IMR-90 (cell line): ENCODE results near the gene KRT7. TPM values are rescaled to one million over a fixed set of nuclear protein-coding genes. Genes with fewer than 3 reads are reported as not detected.
A peak's percentile ranks its signal among the peaks of the same experiment; 100 is the strongest.

Experiments used
- ATAC-seq: fragments of 200-7000 bp; cut with Tn5 transposase; 2 replicates; pipeline ENCODE4 v1.9.1; 2020; ENCODE audit warnings: low read depth, mild to moderate bottlenecking, moderate library complexity
- BruUV-seq: library from RNA; stranded (reverse); fragments of 400-500 nt; replicated peaks from 2 replicates; lab custom pipeline; 2021; lab: Mats Ljungman, UMichigan
- CTCF ChIA-PET: fragments of 300-600 bp; formaldehyde crosslinking; extraction: SDS; loops from one replicate; lab custom pipeline; 2021; ENCODE audit warnings: antibody characterized with exemption; lab: Yijun Ruan, JAX
- POLR2A ChIA-PET: fragments of 300-600 bp; sonication (Branson Sonifier 250); formaldehyde crosslinking; loops from one replicate; lab custom pipeline; 2022; ENCODE audit warnings: antibody characterized with exemption; ENCODE audit not compliant: unreplicated experiment; lab: Charles Lee
- DNase-seq: peaks from one replicate; pipeline ENCODE4 v3.0.0; 2013
- H2AFZ ChIP-seq: replicated peaks from 2 replicates; pipeline ENCODE3; 2013; ENCODE audit warnings: low read length, mild to moderate bottlenecking; ENCODE audit not compliant: poor library complexity
- H2AK5ac ChIP-seq: 2 replicates; pipeline ENCODE4 v1.6.1; 2013; ENCODE audit warnings: low read depth, low read length, inconsistent platforms
- H2AK9ac ChIP-seq: replicated peaks from 2 replicates; pipeline ENCODE3; 2013; ENCODE audit warnings: mild to moderate bottlenecking, low read depth, low read length, moderate library complexity; ENCODE audit not compliant: poor library complexity
- H2BK120ac ChIP-seq: 2 replicates; pipeline ENCODE4 v1.6.1; 2013; ENCODE audit warnings: low read depth, low read length, inconsistent platforms
- H2BK15ac ChIP-seq: 3 replicates; pipeline ENCODE4 v1.6.1; 2013; ENCODE audit warnings: low read depth, low read length, inconsistent platforms
- H2BK20ac ChIP-seq: 2 replicates; pipeline ENCODE4 v1.6.1; 2013; ENCODE audit warnings: low read depth, mild to moderate bottlenecking, inconsistent platforms, low read length, moderate library complexity
- H2BK5ac ChIP-seq: 2 replicates; pipeline ENCODE4 v1.6.1; 2013; ENCODE audit warnings: mild to moderate bottlenecking, low read depth, low read length, inconsistent platforms; ENCODE audit not compliant: poor library complexity, severe bottlenecking
- H3K14ac ChIP-seq: replicated peaks from 2 replicates; pipeline ENCODE4 v1.6.1; 2013; ENCODE audit warnings: low read depth, low read length, inconsistent platforms
- H3K18ac ChIP-seq: 2 replicates; pipeline ENCODE4 v1.6.1; 2013; ENCODE audit warnings: low read depth, low read length, control low read depth
- H3K23ac ChIP-seq: 2 replicates; pipeline ENCODE4 v1.6.1; 2013; ENCODE audit warnings: low read depth, low read length, inconsistent platforms
- H3K27ac ChIP-seq: 2 replicates; pipeline ENCODE4 v1.5.1; 2013; ENCODE audit warnings: mild to moderate bottlenecking, control low read depth, low read length; ENCODE audit not compliant: insufficient read depth
- H3K27me3 ChIP-seq: 2 replicates; pipeline ENCODE4 v1.6.1; 2013; ENCODE audit warnings: low read length; ENCODE audit not compliant: control insufficient read depth, insufficient read depth
- H3K36me3 ChIP-seq: 2 replicates; pipeline ENCODE4 v1.6.1; 2013; ENCODE audit warnings: low read length, mixed read lengths; ENCODE audit not compliant: control insufficient read depth, insufficient read depth
- H3K4ac ChIP-seq: 2 replicates; pipeline ENCODE4 v1.6.1; 2013; ENCODE audit warnings: low read depth, low read length, inconsistent platforms
- H3K4me1 ChIP-seq: 2 replicates; pipeline ENCODE4 v1.6.1; 2013; ENCODE audit warnings: low read length, mixed read lengths; ENCODE audit not compliant: control insufficient read depth, insufficient read depth
- H3K4me2 ChIP-seq: 2 replicates; pipeline ENCODE4 v1.6.1; 2013; ENCODE audit warnings: low read depth, mild to moderate bottlenecking, control low read depth, low read length, moderate library complexity
- H3K4me3 ChIP-seq: 2 replicates; pipeline ENCODE4 v1.5.1; 2013; ENCODE audit warnings: low read depth, mild to moderate bottlenecking, control low read depth, low read length, moderate library complexity; ENCODE audit not compliant: insufficient read depth
- H3K56ac ChIP-seq: 2 replicates; pipeline ENCODE4 v1.6.1; 2013; ENCODE audit warnings: low read length, inconsistent platforms; ENCODE audit not compliant: insufficient read depth; ENCODE audit errors: extremely low read depth
- H3K79me1 ChIP-seq, 2 experiments: 2 replicates each; pipeline ENCODE4 v1.6.1; 2013; ENCODE audit warnings: low read length in 2 of 2, inconsistent platforms in 1 of 2, low read depth in 1 of 2
- H3K9ac ChIP-seq: 2 replicates; pipeline ENCODE4 v1.6.1; 2013; ENCODE audit warnings: low read depth, low read length, control low read depth
- H3K9me1 ChIP-seq: 2 replicates; pipeline ENCODE4 v1.6.1; 2013; ENCODE audit warnings: low read length, inconsistent platforms; ENCODE audit not compliant: insufficient read depth
- H3K9me3 ChIP-seq: 2 replicates; pipeline ENCODE4 v1.6.1; 2013; ENCODE audit warnings: low read length; ENCODE audit not compliant: control insufficient read depth, insufficient read depth
- H4K20me1 ChIP-seq: 2 replicates; pipeline ENCODE4 v1.6.1; 2013; ENCODE audit warnings: low read length, inconsistent platforms; ENCODE audit not compliant: insufficient read depth
- H4K5ac ChIP-seq: 2 replicates; pipeline ENCODE4 v1.6.1; 2013; ENCODE audit warnings: mild to moderate bottlenecking, low read depth, low read length, control low read depth
- H4K8ac ChIP-seq, 2 experiments: 2 replicates each; pipeline ENCODE4 v1.6.1; 2013; ENCODE audit warnings: low read depth in 2 of 2, low read length in 2 of 2, control low read depth in 1 of 2, inconsistent platforms in 1 of 2
- H4K91ac ChIP-seq: 2 replicates; pipeline ENCODE4 v1.6.1; 2013; ENCODE audit warnings: low read depth, low read length, inconsistent platforms; ENCODE audit not compliant: insufficient read depth
- FOS ChIP-seq: fragments of 150-350 bp; IDR thresholded peaks from 2 replicates; pipeline ENCODE4 v1.6.1; 2016; ENCODE audit warnings: low read depth, low read length
- WGBS, 2 experiments: methylation state at CpG; one replicate each; pipeline versions ENCODE4 v1.1.5 to v1.1.7; 2013; ENCODE audit warnings: missing lambda C conversion rate in 2 of 2; ENCODE audit not compliant: insufficient read length in 1 of 2; ENCODE audit errors: extremely low coverage in 2 of 2; 5-methylcytosine and 5-hydroxymethylcytosine counted together
- dilution Hi-C: fragments of 300-500 bp; cut with HindIII; formaldehyde crosslinking; loops from one replicate; pipeline ENCODE4 v1.14.3; 2018; ENCODE audit warnings: low sequenced_read_pairs; ENCODE audit not compliant: unreplicated experiment
- in situ Hi-C: fragments of 300-500 bp; cut with MboI; formaldehyde crosslinking; loops from 3 replicates; pipeline ENCODE4 v1.14.3; 2019; ENCODE audit warnings: low sequenced_read_pairs, inconsistent platforms, mixed read lengths
- intact Hi-C: fragments of 100-400 bp; cut with micrococcal nuclease; formaldehyde crosslinking; loops from 2 replicates; pipeline ENCODE4 v1.10.0; 2022
- polyA plus RNA-seq, 3 experiments: library from polyadenylated mRNA; depleted of rRNA; stranded (reverse); fragments of >200 nt; gene quantifications; 2 replicates each; pipeline ENCODE4 v1.2.3, GENCODE V29; 2012; ENCODE audit warnings: low replicate concordance in 1 of 3
- total RNA-seq: library from RNA; depleted of rRNA; stranded (reverse); fragments of >200 nt; gene quantifications from 2 replicates; pipeline ENCODE4 v1.2.3, GENCODE V29; 2012
- TF ChIP-seq, protein P1 (sequence below): fragments of 150-350 bp; IDR thresholded peaks from 2 replicates; pipeline ENCODE4 v1.6.1; 2017; ENCODE audit warnings: mild to moderate bottlenecking, antibody characterized with exemption, low read length, low read depth

Gene KRT7
- total and polyA plus RNA-seq, 2 of the 4 experiments (the other 2 are of a cell fraction), result 0.54 to 1.7 TPM

DNA sequence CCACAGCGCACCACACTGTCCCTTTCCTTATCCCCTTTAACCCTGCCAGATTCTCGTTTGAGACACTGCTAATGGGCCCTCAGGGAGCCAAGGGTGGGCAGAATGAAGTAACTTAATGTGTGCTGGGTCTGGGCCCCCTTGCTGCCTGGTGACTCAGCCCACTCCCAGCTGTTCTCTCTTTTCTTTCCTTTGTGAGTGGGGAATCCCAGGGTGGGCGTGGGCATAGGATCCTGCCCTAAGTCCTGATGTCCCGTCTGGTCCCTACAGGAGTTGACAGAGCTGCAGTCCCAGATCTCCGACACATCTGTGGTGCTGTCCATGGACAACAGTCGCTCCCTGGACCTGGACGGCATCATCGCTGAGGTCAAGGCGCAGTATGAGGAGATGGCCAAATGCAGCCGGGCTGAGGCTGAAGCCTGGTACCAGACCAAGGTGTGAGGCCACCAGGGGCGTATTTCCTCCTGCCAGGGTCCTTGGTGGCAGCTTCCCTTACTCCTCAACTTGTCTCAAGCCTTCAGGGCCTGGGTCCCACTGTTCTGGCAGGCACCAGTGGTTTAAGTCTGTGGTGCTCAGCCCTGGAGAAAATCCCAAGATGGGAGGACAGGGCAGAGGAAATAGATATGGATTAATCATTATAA is 8.3 kb downstream of the KRT7 start:
- CTCF ChIA-PET, result interaction anchor here (1.0 kb wide), 1 partner anchor 38 kb away, joined by 4 read pairs; no protein-coding TSS in a partner anchor
- Histone ChIP-seq H3K4me1 (peaks cover 17% of the 10 kb centered on the region), H3K9me3 (no peaks in the 10 kb centered on the region), H3K36me3 (no peaks in the 10 kb centered on the region), H3K56ac (no peak overlapping the region), H3K23ac (no peak overlapping the region), H2BK5ac (no peak overlapping the region), H2BK20ac (0 out of 2 replicates have a peak overlapping the region, but pooled peaks have one; percentile 20), H3K4me2 (no peak overlapping the region), H2AK5ac (peak overlapping the region; percentile 70), H2AFZ (peak overlapping the region; percentile 0), H3K27ac (no peak overlapping the region), H3K9me1 (peaks cover 24% of the 10 kb centered on the region), H3K4me3 (no peak overlapping the region), H4K20me1 (no peaks in the 10 kb centered on the region), H3K4ac (no peak overlapping the region; the same call in 1 of the 2 replicates), H4K5ac (no peak overlapping the region), H3K79me1 (peaks cover 0 to 6% of the 10 kb centered on the region in 2 experiments; a peak in 1 of 4 replicates), H3K27me3 (no peaks in the 10 kb centered on the region), H4K8ac (no peak overlapping the region), H3K9ac (no peak overlapping the region), H3K18ac (no peak overlapping the region), H4K91ac (peak overlapping the region; percentile 21; the same call in 1 of the 2 replicates), H2BK120ac (no peak overlapping the region; the same call in 1 of the 2 replicates), H2AK9ac (no peak overlapping the region), H3K14ac (peak overlapping the region; percentile 29; the same call in 1 of the 2 replicates), H2BK15ac (peak overlapping the region; percentile 52; the same call in 2 of the 3 replicates)
- no peak for ATAC-seq
- peak; percentile 39 for DNase-seq
- in situ Hi-C loops (no loop called here), intact Hi-C loops (no loop called here), dilution Hi-C loops (no loop called here)
- POLR2A ChIA-PET, result no interaction called here
- TF ChIP-seq, protein P1, sequence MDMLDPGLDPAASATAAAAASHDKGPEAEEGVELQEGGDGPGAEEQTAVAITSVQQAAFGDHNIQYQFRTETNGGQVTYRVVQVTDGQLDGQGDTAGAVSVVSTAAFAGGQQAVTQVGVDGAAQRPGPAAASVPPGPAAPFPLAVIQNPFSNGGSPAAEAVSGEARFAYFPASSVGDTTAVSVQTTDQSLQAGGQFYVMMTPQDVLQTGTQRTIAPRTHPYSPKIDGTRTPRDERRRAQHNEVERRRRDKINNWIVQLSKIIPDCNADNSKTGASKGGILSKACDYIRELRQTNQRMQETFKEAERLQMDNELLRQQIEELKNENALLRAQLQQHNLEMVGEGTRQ, result no peak
- TF ChIP-seq FOS, result peak; percentile 9; the same call in 1 of the 2 replicates
- no TSS peak for BruUV-seq
- 84% methylated on average over 8 of the region's 11 CpGs; no CpG with 5 or more reads in 1 of the 2 experiments for WGBS, 2 experiments
